Measurements from ENCODE around the gene DRAM1.
"Not testable (repeated sequence)": the region's sequence is repeated elsewhere in the genome, so short reads cannot be mapped to it uniquely, and the experiment has no call there.

Gene DRAM1

DNA sequence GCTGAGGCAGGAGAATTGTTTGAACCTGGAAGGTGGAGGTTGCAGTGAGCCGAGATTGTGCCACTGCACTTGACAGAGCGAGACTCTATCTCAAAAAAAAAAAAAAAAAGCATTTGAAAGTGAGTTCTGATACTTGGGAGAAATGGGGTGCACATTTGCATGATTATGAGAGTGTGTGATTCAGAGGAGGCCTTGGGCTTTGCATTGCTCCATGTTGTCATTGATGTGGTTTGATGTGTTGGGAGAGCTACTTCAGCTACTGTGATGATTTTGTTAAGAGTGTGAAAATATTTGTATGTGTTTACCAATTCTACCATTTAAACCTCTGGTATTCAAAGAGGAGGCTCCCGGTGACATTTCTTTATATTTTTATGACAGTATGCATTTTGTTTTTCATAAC, 24.4 kb downstream of the DRAM1 start:
- no peak for DNase-seq (ENCODE audit: low read depth in 4 of 4, low spot score in 1 of 4)

- no peak for DNase-seq (ENCODE audit: low read depth in 4 of 4, low spot score in 1 of 4)
Measured at GRCh38 chr12:101902641-101903040, 25.3 kb downstream of the DRAM1 start.

DNA sequence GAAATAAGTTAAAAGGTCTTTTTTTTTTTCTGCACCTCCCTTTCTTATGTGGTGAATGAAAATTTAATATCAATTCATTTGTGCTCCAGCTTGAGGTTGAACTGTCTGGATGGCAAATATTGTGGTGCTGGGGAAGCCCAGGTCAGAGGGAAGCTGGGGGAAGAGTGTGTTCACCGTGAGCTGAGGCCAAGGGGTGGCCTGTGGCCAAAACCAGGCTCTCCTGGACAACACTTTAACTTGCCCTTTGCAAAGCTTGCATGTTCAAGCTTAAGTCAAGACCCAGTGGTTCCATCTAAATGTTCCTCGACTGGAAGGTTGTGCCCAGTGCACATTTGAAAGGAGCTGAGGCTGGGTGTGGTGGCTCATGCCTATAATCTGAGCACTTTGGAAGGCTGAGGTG, 28.8 kb downstream of the DRAM1 start:
- no peak for DNase-seq (ENCODE audit: low read depth in 4 of 4, low spot score in 1 of 4)

GRCh38 chr12:101908395-101908794, 31.0 kb downstream of the DRAM1 start:
- DNase-seq (ENCODE audit: low read depth in 4 of 4, low spot score in 1 of 4) = no peak

- DNase-seq (ENCODE audit: low read depth in 4 of 4, low spot score in 1 of 4) = no peak
Measured at GRCh38 chr12:101909646-101910045, 32.3 kb downstream of the DRAM1 start.

DNA sequence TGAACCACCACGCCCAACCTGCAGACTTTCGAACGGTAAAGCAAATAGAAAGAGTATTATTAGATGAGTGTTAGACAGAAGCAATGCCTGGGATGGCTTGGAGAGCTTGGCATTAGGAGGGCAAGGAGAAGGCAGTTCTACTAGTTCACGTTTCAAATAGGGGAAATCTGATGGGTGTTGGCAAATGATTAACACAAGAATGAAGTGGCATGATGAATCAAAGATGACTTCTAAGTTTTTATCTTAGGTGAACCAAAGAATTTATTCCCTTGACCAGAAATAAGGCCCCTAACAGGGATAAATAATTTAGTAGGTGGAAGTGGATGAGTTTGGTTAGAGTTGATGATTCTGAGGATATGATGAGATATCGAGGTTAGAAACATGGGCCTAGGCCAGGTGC, 38.5 kb downstream of the DRAM1 start:
- DNase-seq (ENCODE audit: low read depth in 4 of 4, low spot score in 1 of 4) = no peak

DNA sequence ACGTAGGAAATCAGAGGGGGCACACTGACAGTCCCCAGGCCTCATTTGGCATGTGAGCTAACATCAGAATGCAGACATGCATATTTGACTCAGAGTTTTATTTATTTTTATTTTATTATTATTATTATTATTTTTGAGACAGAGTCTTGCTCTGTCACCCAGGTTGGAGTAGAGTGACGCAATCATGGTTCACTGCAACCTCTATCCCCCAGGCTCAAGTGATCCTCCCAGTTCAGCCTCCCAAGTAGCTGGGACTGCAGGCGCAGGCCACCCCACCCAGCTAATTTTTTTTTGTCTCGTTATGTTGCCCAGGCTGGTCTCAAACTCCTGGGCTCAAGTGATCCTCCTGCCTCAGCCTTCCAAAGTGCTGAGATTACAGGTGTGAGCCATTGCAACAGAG, 41.4 kb downstream of the DRAM1 start:
- DNase-seq (ENCODE audit: low read depth in 4 of 4, low spot score in 1 of 4) = not testable (repeated sequence)

- DNase-seq (ENCODE audit: low read depth in 4 of 4, low spot score in 1 of 4) = no peak
Measured at GRCh38 chr12:101919447-101919846, 42.1 kb downstream of the DRAM1 start.

DNA sequence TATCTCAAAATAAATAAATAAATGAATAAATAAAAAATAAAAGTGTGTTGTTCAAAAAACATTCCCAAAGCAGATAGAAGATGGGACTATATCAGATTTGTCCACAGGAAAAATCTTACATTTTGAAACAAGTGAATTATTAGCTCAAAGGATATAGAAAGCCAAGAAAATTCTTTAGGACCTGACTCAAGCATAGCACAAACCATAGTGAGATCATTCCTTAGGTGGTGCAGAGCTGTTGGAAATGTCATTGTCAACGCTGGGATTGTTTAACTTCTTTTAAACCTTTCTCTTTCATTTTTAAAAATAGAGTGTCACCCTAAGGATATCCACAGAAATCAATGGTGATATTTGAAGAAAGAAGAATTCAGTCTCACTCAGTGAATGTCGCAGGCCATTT, 43.5 kb downstream of the DRAM1 start:
- no peak for DNase-seq (ENCODE audit: low read depth in 4 of 4, low spot score in 1 of 4)

- DNase-seq (ENCODE audit: low read depth in 4 of 4, low spot score in 1 of 4) = no peak
Measured at GRCh38 chr12:101923045-101923718, 45.8 kb downstream of the DRAM1 start.

- no peak for DNase-seq (ENCODE audit: low read depth in 4 of 4, low spot score in 1 of 4)
Measured at GRCh38 chr12:101924618-101925017, 47.2 kb downstream of the DRAM1 start.

DNA sequence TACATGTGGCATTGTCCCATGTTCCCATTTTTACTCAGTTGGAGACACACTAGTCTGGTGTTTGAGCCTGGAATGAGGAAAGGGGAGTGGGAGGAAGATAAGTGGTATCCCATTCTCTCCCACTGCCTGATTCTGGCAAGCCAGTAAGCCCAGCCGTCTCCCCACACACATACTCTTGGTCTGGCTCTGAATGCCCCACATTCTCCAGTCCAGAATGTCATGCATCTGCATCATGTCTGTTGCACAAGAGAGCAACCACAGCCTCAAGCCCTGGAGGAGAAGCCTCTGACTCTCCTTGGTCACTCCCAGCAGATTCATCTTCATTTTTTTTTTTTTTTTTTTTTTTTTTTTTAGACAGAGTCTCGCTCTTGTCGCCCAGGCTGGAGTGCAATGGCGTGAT, 48.0 kb downstream of the DRAM1 start:
- DNase-seq (ENCODE audit: low read depth in 4 of 4, low spot score in 1 of 4) = no peak

- DNase-seq (ENCODE audit: low read depth in 4 of 4, low spot score in 1 of 4) = no peak
Measured at GRCh38 chr12:101925935-101926334, 48.6 kb downstream of the DRAM1 start.

DNA sequence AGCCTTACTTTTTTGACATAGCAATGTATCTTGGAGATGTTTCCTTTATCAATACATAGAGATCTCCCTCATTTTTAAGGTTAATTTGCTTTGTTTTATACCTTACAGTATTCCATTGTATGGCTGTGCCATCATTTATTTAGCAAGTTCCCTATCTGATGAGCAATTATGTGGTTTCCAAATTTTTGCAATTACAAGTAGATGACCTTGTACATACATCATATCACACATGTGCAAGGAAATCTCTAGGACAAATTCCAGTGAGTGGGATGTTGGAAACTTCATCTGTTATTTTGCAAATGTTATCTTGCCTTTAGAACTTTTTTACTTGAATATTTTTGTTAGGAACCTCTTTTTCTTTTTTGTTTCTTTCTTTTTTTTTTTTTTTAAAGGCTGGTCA, 49.7 kb downstream of the DRAM1 start:
- no peak for DNase-seq (ENCODE audit: low read depth in 4 of 4, low spot score in 1 of 4)

DNA sequence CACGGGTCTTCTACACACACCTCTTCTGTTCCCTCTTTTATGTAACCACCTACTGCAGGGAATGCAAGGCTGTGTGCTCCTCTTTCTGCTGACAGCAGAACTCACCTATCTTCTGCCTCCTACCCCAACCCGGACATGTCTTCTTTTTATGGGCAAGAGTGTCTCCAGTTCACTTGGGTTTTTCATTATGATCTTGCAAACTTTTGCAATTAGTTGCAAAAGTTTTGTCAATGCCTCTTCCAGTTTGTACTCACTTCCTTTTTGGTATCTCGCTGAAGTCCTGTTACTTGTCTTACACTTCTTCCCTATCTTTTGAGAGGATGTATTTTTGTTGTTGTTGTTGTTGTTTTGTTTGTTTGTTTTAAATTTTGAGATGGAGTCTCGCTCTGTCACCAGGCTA, 50.6 kb downstream of the DRAM1 start:
- DNase-seq (ENCODE audit: low read depth in 4 of 4, low spot score in 1 of 4) = no peak

- no peak for DNase-seq (ENCODE audit: low read depth in 4 of 4, low spot score in 1 of 4)
Measured at GRCh38 chr12:101928556-101928955, 51.2 kb downstream of the DRAM1 start.

DNA sequence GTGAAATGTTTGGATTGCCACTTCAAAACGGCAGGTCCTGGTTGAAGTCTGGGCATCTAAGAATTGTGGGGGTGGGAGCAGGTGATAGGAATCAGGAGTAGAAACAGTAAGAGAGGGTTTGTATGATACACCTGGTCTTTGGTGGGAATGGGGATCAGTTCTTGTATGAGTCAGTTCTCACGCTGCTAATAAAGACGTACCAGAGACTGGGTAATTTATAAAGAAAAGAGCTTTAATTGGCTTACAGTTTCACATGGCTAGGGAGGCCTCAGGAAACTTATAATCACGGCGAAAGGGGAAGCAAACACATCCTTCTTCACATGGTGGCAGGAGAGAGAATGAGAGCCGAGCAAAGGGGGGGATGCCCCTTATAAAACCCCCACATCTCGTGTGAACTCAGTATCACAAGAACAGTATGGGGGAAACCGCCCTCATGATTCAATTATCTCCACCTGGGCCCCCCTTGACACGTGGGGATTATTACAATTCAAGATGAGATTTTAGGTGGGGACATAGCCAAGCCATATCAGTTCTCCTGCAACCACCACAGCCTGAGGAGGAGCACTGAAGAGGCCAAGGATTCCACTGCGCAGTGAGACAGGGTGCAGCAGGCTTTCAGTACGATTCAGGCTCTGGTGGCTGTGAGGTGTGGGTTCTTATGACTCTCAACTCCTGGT, 52.1 kb downstream of the DRAM1 start:
- DNase-seq (ENCODE audit: low read depth in 4 of 4, low spot score in 1 of 4) = no peak

DNA sequence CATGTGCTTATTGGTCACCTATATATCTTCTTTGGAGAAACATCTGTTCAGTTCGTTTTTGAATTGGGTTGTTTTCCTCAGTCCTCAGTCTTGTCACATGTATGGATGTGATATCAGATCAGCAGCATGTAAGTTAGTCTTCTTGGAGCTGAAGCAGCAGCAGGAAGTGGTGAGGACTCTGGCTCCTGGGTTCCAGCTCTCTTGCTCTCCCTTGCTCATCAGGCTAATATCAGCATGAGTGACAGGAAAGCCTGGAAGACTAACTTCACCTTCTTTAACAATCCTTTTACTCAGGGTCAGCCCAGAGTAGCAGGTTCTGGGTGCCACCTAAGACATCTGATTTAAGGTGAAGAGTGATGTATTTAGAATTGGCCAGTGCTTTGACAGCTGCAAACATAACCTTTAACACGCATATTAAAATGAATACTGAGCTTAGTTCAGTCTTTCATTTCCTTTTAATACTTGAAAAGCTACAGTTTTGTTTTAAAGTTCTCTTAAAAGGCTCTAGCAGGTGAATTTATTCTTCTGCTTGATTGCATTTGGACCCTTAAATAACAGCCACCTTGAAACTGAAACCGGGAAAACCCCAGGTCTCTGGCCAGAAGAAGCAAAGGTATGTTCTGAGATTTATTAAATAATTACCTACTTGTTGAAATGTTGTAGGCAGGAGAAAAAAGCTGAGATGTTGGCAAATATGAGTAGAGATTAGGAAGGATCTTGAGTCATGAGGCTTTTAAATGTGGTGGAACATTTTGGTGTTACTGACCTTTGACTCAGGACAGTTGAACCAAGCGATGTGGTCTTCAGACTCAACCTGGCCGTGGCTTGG, 54.3 kb downstream of the DRAM1 start:
- DNase-seq (ENCODE audit: low read depth in 4 of 4, low spot score in 1 of 4) = no peak

DNA sequence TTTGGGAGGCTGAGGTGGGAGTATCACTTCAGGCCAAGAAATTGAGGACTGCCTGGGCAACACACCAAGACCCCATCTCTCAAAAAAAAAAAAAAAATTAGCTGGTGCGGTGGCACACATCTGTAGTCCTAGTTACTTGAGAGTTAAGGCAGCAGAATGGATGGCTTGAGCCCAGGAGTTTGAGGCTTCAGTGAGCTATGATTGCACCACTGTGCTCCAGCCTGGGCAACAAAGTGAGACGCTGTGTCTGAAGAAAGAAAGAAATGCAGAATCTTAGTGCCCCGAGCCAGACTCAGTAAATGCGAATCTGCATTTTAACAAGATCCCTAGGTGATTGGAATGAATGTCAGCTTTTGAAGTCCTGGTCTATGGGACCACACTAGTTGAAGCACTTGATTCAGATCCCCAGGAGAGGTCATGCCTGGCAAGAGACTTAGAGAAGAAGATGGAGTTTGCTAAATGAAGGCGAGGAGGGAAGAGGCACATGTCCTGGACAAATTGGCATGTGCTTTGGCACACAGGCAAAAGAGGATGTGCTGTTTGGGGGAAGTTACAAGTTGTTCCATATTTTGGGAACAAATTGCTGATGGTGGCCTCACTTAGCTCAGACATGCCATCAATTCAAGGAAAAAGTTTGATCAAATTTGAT, 56.6 kb downstream of the DRAM1 start:
- no peak for DNase-seq (ENCODE audit: low read depth in 4 of 4, low spot score in 1 of 4)

DNA sequence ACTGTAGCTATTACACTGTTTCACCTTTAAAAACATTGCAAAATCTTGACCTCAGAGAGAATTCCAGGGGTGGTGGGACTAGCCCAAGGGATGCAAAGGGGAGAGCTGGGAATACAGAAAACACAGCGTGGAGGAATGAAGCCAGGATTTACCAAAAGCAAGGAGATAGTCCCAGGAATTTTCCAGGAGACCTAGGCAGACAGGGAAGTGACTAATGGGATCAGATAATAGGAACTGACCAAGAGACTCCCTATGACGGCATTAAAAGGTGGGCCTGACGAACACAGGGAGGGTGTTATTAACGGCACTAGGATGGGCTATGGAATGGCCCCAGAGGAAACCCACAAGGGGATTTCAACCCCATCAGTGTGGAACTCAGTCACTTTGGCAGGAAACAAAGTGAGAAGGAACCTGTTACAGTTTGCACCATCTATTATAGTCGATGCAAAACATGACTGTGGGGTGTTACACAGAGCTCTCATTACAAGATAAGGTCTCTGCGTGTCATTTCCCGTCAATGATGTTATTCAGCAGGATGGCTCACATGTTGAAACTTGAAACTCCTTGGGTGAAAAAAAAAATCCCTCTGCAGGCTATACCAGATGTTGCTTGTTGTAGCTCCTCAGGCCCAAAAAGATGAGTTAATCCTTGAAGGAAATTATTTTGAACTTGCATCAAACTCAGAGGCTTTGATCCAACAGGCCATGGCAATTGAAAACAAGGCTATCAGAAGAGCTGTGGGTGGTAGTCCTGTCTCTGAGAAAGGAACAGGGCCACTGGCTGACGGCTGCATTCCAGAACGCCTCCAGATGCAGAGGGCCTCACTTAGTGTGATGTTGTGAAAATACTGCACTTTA, 58.7 kb downstream of the DRAM1 start:
- DNase-seq (ENCODE audit: low read depth in 4 of 4, low spot score in 1 of 4) = no peak

- DNase-seq (ENCODE audit: low read depth in 4 of 4, low spot score in 1 of 4) = no peak
Measured at GRCh38 chr12:101939306-101939705, 61.9 kb downstream of the DRAM1 start.
